Measurements from ENCODE around the gene ERF. TPM values are rescaled to one million over a fixed set of nuclear protein-coding genes. Genes with fewer than 3 reads are reported as not detected.

Gene ERF
- total and polyA plus RNA-seq, 2 experiments from 2014 or later: 24.4 to 47.1 TPM

DNA sequence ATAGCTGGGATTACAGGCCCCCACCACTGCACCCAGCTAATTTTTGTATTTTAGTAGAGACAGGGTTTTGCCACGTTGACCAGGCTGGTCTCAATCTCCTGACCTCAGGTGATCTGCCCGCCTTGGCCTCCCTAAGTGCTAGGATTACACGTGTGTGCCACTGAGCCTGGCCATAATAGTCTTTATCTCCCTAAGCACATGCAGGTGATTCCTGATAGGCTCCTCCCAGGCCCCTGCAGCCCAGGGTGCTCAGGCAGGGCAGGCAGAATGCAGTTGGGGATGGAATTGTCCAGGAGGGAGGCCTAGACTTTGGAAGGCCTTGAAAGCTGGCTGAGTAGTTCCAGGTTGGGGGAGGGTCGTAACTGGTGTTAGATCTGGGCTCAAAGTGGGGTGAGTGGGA lies 26.3 kb downstream of the ERF start:
- Histone ChIP-seq H3K27me3 (no peaks in the 10 kb centered on the region), H3K79me2 (peaks cover 13% of the 10 kb centered on the region), H2AFZ (no peak overlapping the region), H3K4me2 (no peak overlapping the region), H3K9me2 (replicated peaks; ENCODE audit: insufficient read depth) (no peaks in the 10 kb centered on the region), H3K9me3 (ENCODE audit: low read depth) (no peaks in the 10 kb centered on the region), H3K4me1 (ENCODE audit: insufficient read depth) (no peaks in the 10 kb centered on the region), H4K20me1 (ENCODE audit: insufficient read depth, poor library complexity, severe bottlenecking) (peaks cover 15% of the 10 kb centered on the region), H3K27ac (no peak overlapping the region), H3K4me3 (no peak overlapping the region), H3K36me3 (replicated peaks; ENCODE audit: insufficient read depth, low read depth) (no peaks in the 10 kb centered on the region)
- no peak for DNase-seq (ENCODE audit: low spot score)
- WGBS (ENCODE audit: low lambda C conversion rate, missing lambda C conversion rate): 82% methylated on average over 4 of the region's 4 CpGs
- TF ChIP-seq, protein P1, sequence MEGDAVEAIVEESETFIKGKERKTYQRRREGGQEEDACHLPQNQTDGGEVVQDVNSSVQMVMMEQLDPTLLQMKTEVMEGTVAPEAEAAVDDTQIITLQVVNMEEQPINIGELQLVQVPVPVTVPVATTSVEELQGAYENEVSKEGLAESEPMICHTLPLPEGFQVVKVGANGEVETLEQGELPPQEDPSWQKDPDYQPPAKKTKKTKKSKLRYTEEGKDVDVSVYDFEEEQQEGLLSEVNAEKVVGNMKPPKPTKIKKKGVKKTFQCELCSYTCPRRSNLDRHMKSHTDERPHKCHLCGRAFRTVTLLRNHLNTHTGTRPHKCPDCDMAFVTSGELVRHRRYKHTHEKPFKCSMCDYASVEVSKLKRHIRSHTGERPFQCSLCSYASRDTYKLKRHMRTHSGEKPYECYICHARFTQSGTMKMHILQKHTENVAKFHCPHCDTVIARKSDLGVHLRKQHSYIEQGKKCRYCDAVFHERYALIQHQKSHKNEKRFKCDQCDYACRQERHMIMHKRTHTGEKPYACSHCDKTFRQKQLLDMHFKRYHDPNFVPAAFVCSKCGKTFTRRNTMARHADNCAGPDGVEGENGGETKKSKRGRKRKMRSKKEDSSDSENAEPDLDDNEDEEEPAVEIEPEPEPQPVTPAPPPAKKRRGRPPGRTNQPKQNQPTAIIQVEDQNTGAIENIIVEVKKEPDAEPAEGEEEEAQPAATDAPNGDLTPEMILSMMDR (IDR thresholded peaks at IDR 0.05; ENCODE audit: poor library complexity): no peak
- TF ChIP-seq EZH2 (IDR thresholded peaks at IDR 0.05; ENCODE audit: borderline replicate concordance) (no peak), EZH2phosphoT487 (IDR thresholded peaks at IDR 0.05; ENCODE audit: low read depth, severe bottlenecking, unreplicated experiment) (no peak)

DNA sequence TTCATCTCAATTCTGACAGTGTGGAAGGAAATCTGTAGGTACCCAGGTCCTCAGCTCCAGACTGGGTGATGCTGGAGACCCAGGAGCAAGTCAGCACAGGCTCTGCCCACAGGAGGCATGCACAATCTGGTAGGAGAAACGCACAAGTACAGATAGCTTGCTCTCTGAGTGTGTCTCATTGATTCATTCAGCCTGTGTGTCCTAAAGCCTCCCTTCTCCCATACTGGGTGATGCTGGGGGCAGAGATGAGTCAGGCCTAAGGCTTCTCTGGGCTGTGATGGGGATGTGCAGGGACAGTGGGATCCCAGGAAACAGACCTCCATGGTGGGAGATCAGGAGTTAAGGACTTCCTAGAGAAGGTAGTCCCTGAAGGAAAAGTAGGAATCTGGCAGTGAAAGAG lies 28.0 kb downstream of the ERF start:
- Histone ChIP-seq H3K4me2 (no peak overlapping the region), H3K9me3 (ENCODE audit: low read depth) (no peaks in the 10 kb centered on the region), H3K4me1 (ENCODE audit: insufficient read depth) (peaks cover 2% of the 10 kb centered on the region), H3K36me3 (replicated peaks; ENCODE audit: insufficient read depth, low read depth) (no peaks in the 10 kb centered on the region), H3K4me3 (no peak overlapping the region), H4K20me1 (ENCODE audit: insufficient read depth, poor library complexity, severe bottlenecking) (peaks cover 20% of the 10 kb centered on the region), H3K79me2 (peaks cover 30% of the 10 kb centered on the region), H2AFZ (no peak overlapping the region), H3K27ac (no peak overlapping the region), H3K27me3 (no peaks in the 10 kb centered on the region), H3K9me2 (replicated peaks; ENCODE audit: insufficient read depth) (no peaks in the 10 kb centered on the region)
- no peak for DNase-seq (ENCODE audit: low spot score)
- TF ChIP-seq EZH2 (IDR thresholded peaks at IDR 0.05; ENCODE audit: borderline replicate concordance) (no peak), EZH2phosphoT487 (IDR thresholded peaks at IDR 0.05; ENCODE audit: low read depth, severe bottlenecking, unreplicated experiment) (no peak)
- TF ChIP-seq, protein P1 (IDR thresholded peaks at IDR 0.05; ENCODE audit: poor library complexity): no peak
- WGBS (ENCODE audit: low lambda C conversion rate, missing lambda C conversion rate): 94% methylated on average over 1 of the region's 1 CpG

DNA sequence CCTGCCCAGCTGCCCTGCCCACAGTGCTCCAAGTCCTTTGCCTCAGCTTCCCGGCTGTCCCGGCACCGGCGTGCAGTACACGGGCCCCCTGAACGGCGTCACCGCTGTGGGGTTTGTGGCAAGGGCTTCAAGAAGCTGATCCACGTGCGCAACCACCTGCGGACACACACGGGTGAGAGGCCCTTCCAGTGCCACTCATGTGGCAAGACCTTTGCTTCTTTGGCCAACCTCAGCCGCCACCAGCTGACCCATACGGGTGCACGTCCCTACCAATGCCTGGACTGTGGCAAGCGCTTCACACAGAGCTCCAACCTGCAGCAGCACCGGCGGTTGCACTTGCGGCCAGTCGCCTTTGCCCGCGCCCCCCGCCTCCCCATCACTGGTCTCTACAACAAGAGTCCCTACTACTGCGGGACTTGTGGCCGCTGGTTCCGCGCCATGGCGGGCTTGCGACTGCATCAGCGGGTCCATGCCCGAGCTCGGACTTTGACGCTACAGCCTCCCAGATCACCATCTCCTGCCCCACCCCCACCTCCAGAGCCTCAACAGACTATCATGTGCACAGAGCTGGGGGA lies 29.1 kb downstream of the ERF start:
- peaks cover 41% of the 10 kb centered on the region for H3K79me2 ChIP-seq
- H4K20me1 ChIP-seq (ENCODE audit: insufficient read depth, poor library complexity, severe bottlenecking): peaks cover 20% of the 10 kb centered on the region
- no peaks in the 10 kb centered on the region for H3K9me2 ChIP-seq (replicated peaks; ENCODE audit: insufficient read depth)
- no peaks in the 10 kb centered on the region for H3K36me3 ChIP-seq (replicated peaks; ENCODE audit: insufficient read depth, low read depth)
- DNase-seq (ENCODE audit: low spot score): no peak
- H3K4me2 ChIP-seq: no peak overlapping the region
- no peaks in the 10 kb centered on the region for H3K9me3 ChIP-seq (ENCODE audit: low read depth)
- H3K27ac ChIP-seq: no peak overlapping the region
- H3K4me1 ChIP-seq (ENCODE audit: insufficient read depth): peaks cover 12% of the 10 kb centered on the region
- WGBS (ENCODE audit: low lambda C conversion rate, missing lambda C conversion rate): 97% methylated on average over 26 of the region's 33 CpGs
- no peak overlapping the region for H2AFZ ChIP-seq
- H3K4me3 ChIP-seq: no peak overlapping the region
- H3K27me3 ChIP-seq: no peaks in the 10 kb centered on the region
- TF ChIP-seq EZH2phosphoT487 (IDR thresholded peaks at IDR 0.05; ENCODE audit: low read depth, severe bottlenecking, unreplicated experiment) (no peak), EZH2 (IDR thresholded peaks at IDR 0.05; ENCODE audit: borderline replicate concordance) (no peak)
- TF ChIP-seq, protein P1 (IDR thresholded peaks at IDR 0.05; ENCODE audit: poor library complexity): no peak
